H9 (cell line): ENCODE data around the gene ZNF646. TPM values are rescaled to one million over a fixed set of nuclear protein-coding genes. Genes with fewer than 3 reads are reported as not detected.

Experiments
- DNase-seq: peaks from one replicate; pipeline ENCODE4 v3.0.0-alpha.2; 2017
- H2AFZ ChIP-seq: one replicate; pipeline ENCODE4 v1.6.1; 2013; ENCODE audit warnings: mild to moderate bottlenecking, low read length, control low read depth, moderate library complexity
- H2AK5ac ChIP-seq: 2 replicates; pipeline ENCODE4 v1.6.1; 2013; ENCODE audit warnings: low read length, control low read depth, mixed read lengths; ENCODE audit not compliant: insufficient read length
- H2BK120ac ChIP-seq: one replicate; pipeline ENCODE4 v1.6.1; 2013; ENCODE audit warnings: low read depth, mild to moderate bottlenecking, low read length, control low read depth, inconsistent platforms; ENCODE audit not compliant: poor library complexity, severe bottlenecking
- H2BK12ac ChIP-seq: 2 replicates; pipeline ENCODE4 v1.6.1; 2013; ENCODE audit warnings: low read length, control low read depth, mixed read lengths, low read depth; ENCODE audit not compliant: insufficient read length
- H2BK15ac ChIP-seq: 2 replicates; pipeline ENCODE4 v1.6.1; 2013; ENCODE audit warnings: low read depth, low read length, control low read depth
- H2BK20ac ChIP-seq: one replicate; pipeline ENCODE4 v1.6.1; 2013; ENCODE audit warnings: low read depth, mild to moderate bottlenecking, low read length, control low read depth, inconsistent platforms; ENCODE audit not compliant: poor library complexity, severe bottlenecking
- H2BK5ac ChIP-seq: 2 replicates; pipeline ENCODE4 v1.6.1; 2013; ENCODE audit warnings: low read length, control low read depth, mixed read lengths; ENCODE audit not compliant: insufficient read length
- H3K14ac ChIP-seq: 2 replicates; pipeline ENCODE4 v1.6.1; 2013; ENCODE audit warnings: low read length, control low read depth; ENCODE audit not compliant: insufficient read depth
- H3K18ac ChIP-seq: 2 replicates; pipeline ENCODE4 v1.6.1; 2013; ENCODE audit warnings: low read depth, mild to moderate bottlenecking, mixed read lengths, low read length, control low read depth; ENCODE audit not compliant: insufficient read length
- H3K23ac ChIP-seq: 2 replicates; pipeline ENCODE4 v1.6.1; 2013; ENCODE audit warnings: low read length, control low read depth, mixed read lengths, low read depth; ENCODE audit not compliant: insufficient read length
- H3K23me2 ChIP-seq: 2 replicates; pipeline ENCODE4 v1.6.1; 2013; ENCODE audit warnings: low read depth, mild to moderate bottlenecking, mixed read lengths, low read length, control low read depth; ENCODE audit not compliant: insufficient read length, poor library complexity, severe bottlenecking
- H3K27ac ChIP-seq: 2 replicates; pipeline ENCODE4 v1.5.1; 2013; ENCODE audit warnings: low read length, control low read depth, mixed read lengths, low read depth; ENCODE audit not compliant: insufficient read length
- H3K27me3 ChIP-seq: 2 replicates; pipeline ENCODE4 v1.6.1; 2013; ENCODE audit warnings: low read length, control low read depth, inconsistent platforms; ENCODE audit not compliant: insufficient read depth
- H3K4ac ChIP-seq: 2 replicates; pipeline ENCODE4 v1.6.1; 2013; ENCODE audit warnings: low read depth, mild to moderate bottlenecking, control low read depth, inconsistent platforms, low read length, moderate library complexity
- H3K4me1 ChIP-seq: 2 replicates; pipeline ENCODE4 v1.6.1; 2013; ENCODE audit warnings: low read length, control low read depth, inconsistent platforms; ENCODE audit not compliant: insufficient read depth
- H3K4me2 ChIP-seq: 2 replicates; pipeline ENCODE4 v1.6.1; 2013; ENCODE audit warnings: low read length, control low read depth, mixed read lengths; ENCODE audit not compliant: insufficient read length, insufficient read depth
- H3K56ac ChIP-seq: 2 replicates; pipeline ENCODE4 v1.6.1; 2013; ENCODE audit warnings: low read depth, mild to moderate bottlenecking, mixed read lengths, low read length, control low read depth; ENCODE audit not compliant: insufficient read length
- H3K79me1 ChIP-seq: 2 replicates; pipeline ENCODE4 v1.6.1; 2013; ENCODE audit warnings: low read depth, mild to moderate bottlenecking, moderate library complexity, low read length, control low read depth, inconsistent platforms; ENCODE audit not compliant: insufficient read depth, poor library complexity, severe bottlenecking
- H3K79me2 ChIP-seq: 2 replicates; pipeline ENCODE4 v1.6.1; 2013; ENCODE audit warnings: low read length, control low read depth, inconsistent platforms; ENCODE audit not compliant: insufficient read depth
- H3K9ac ChIP-seq: 2 replicates; pipeline ENCODE4 v1.6.1; 2013; ENCODE audit warnings: low read length, control low read depth, mixed read lengths; ENCODE audit not compliant: insufficient read length; ENCODE audit errors: extremely low read depth
- H3K9me3 ChIP-seq: one replicate; pipeline ENCODE4 v1.6.1; 2013; ENCODE audit warnings: low read depth, low read length, inconsistent platforms; ENCODE audit not compliant: control insufficient read depth
- H3T11ph ChIP-seq: one replicate; pipeline ENCODE4 v1.6.1; 2013; ENCODE audit warnings: mild to moderate bottlenecking, low read length, control low read depth, inconsistent platforms
- H4K20me1 ChIP-seq: one replicate; pipeline ENCODE4 v1.6.1; 2013; ENCODE audit not compliant: control insufficient read depth, insufficient read length, insufficient read depth
- H4K5ac ChIP-seq: 2 replicates; pipeline ENCODE4 v1.6.1; 2013; ENCODE audit warnings: low read depth, mild to moderate bottlenecking, mixed read lengths, low read length, control low read depth; ENCODE audit not compliant: insufficient read length
- H4K8ac ChIP-seq: replicated peaks from 2 replicates; pipeline ENCODE4 v1.6.1; 2013; ENCODE audit warnings: low read length, control low read depth, mixed read lengths, low read depth; ENCODE audit not compliant: insufficient read length
- H4K91ac ChIP-seq: 2 replicates; pipeline ENCODE4 v1.6.1; 2013; ENCODE audit warnings: low read depth, mild to moderate bottlenecking, moderate library complexity, mixed read lengths, low read length, control low read depth; ENCODE audit not compliant: insufficient read length
- H3K27ac Mint-ChIP-seq, 3 experiments: 2 replicates in 2 of 3; 3 replicates in 1 of 3; pipeline ENCODE4 v1.8.0; 2020 to 2021; ENCODE audit warnings: mixed read lengths in 3 of 3, mild to moderate bottlenecking in 1 of 3, moderate library complexity in 1 of 3
- H3K27me3 Mint-ChIP-seq: 2 replicates; pipeline ENCODE4 v1.8.0; 2021; ENCODE audit warnings: low read depth, mild to moderate bottlenecking, moderate library complexity, mixed read lengths
- H3K36me3 Mint-ChIP-seq, 3 experiments: 2 replicates in 2 of 3; 3 replicates in 1 of 3; pipeline ENCODE4 v1.8.0; 2020 to 2021; ENCODE audit warnings: low read depth in 3 of 3, mixed read lengths in 3 of 3; ENCODE audit not compliant: insufficient read depth in 1 of 3
- H3K4me1 Mint-ChIP-seq, 2 experiments: 2 replicates each; pipeline ENCODE4 v1.8.0; 2020; ENCODE audit warnings: mixed read lengths in 2 of 2
- H3K4me3 Mint-ChIP-seq, 2 experiments: 2 replicates in 1 of 2; 3 replicates in 1 of 2; pipeline ENCODE4 v1.8.0; 2020 to 2021; ENCODE audit warnings: mild to moderate bottlenecking in 2 of 2, mixed read lengths in 2 of 2, moderate library complexity in 1 of 2
- H3K9me3 Mint-ChIP-seq, 2 experiments: 2 replicates in 1 of 2; 3 replicates in 1 of 2; pipeline ENCODE4 v1.8.0; 2020; ENCODE audit warnings: mild to moderate bottlenecking in 2 of 2, mixed read lengths in 2 of 2, moderate library complexity in 1 of 2
- WGBS: extraction: QIAGEN DNeasy Blood & Tissue Kit; methylation state at CpG from one replicate; pipeline ENCODE4 v1.1.7; 2013; ENCODE audit warnings: missing lambda C conversion rate, low lambda C conversion rate, mixed read lengths; ENCODE audit not compliant: insufficient read length; ENCODE audit errors: extremely low coverage; 5-methylcytosine and 5-hydroxymethylcytosine counted together
- total RNA-seq: library from RNA; stranded (reverse); gene quantifications from 2 replicates; pipeline ENCODE4 v1.2.1, GENCODE V29; 2021
- TF ChIP-seq, protein P1 (sequence below): fragments of 200-600 bp; sonication (generic); conservative IDR thresholded peaks from 3 replicates; pipeline ENCODE4 v1.8.0; 2021; ENCODE audit warnings: antibody characterized with exemption, mild to moderate bottlenecking

ZNF646 gene
- total RNA-seq, 1 experiment from 2014 or later, result 29.2 TPM

GRCh38 chr16:31038993-31039392, 35.2 kb upstream of the ZNF646 start:
- Histone ChIP-seq H2AFZ (no peak overlapping the region), H3K4me2 (no peak overlapping the region), H2AK5ac (no peak overlapping the region), H2BK5ac (no peak overlapping the region), H3K23ac (no peak overlapping the region), H3K79me1 (no peaks in the 10 kb centered on the region), H2BK120ac (no peak overlapping the region), H3K79me2 (no peaks in the 10 kb centered on the region), H3K14ac (no peak overlapping the region), H4K91ac (no peak overlapping the region), H4K8ac (no peak overlapping the region), H3K4ac (no peak overlapping the region), H3K9me3 (no peaks in the 10 kb centered on the region), H3K27ac (no peak overlapping the region), H4K20me1 (no peaks in the 10 kb centered on the region), H2BK12ac (no peak overlapping the region), H2BK20ac (no peak overlapping the region), H3K9ac (no peak overlapping the region), H3K56ac (no peak overlapping the region), H4K5ac (no peak overlapping the region), H3K18ac (no peak overlapping the region), H3K23me2 (peaks cover 10% of the 10 kb centered on the region), H3K27me3 (no peaks in the 10 kb centered on the region), H3K4me1 (no peaks in the 10 kb centered on the region), H3T11ph (no peak overlapping the region), H2BK15ac (no peak overlapping the region)
- Mint-ChIP-seq H3K4me3 (no peak overlapping the region), H3K36me3 (peaks cover 0 to 13% (median 2%) of the 10 kb centered on the region in 3 experiments; a peak in 3 of 7 replicates), H3K27ac (peak overlapping the region in 1 of 3 experiments; percentile 52; a peak in 1 of 7 replicates), H3K4me1 (peaks cover 3 to 7% of the 10 kb centered on the region in 2 experiments; a peak in 2 of 4 replicates), H3K27me3 (no peaks in the 10 kb centered on the region), H3K9me3 (no peaks in the 10 kb centered on the region)
- WGBS, result no CpG with 5 or more reads among the region's 2 CpGs
- TF ChIP-seq, protein P1, sequence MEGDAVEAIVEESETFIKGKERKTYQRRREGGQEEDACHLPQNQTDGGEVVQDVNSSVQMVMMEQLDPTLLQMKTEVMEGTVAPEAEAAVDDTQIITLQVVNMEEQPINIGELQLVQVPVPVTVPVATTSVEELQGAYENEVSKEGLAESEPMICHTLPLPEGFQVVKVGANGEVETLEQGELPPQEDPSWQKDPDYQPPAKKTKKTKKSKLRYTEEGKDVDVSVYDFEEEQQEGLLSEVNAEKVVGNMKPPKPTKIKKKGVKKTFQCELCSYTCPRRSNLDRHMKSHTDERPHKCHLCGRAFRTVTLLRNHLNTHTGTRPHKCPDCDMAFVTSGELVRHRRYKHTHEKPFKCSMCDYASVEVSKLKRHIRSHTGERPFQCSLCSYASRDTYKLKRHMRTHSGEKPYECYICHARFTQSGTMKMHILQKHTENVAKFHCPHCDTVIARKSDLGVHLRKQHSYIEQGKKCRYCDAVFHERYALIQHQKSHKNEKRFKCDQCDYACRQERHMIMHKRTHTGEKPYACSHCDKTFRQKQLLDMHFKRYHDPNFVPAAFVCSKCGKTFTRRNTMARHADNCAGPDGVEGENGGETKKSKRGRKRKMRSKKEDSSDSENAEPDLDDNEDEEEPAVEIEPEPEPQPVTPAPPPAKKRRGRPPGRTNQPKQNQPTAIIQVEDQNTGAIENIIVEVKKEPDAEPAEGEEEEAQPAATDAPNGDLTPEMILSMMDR, result no peak
- no peak for DNase-seq
